H1 (cell line): ENCODE measurements around the gene ISOC2. TPM values are rescaled to one million over a fixed set of nuclear protein-coding genes. Genes with fewer than 3 reads are reported as not detected.

Source experiments
- CTCF ChIA-PET: fragments of 300-600 bp; sonication (Branson Sonifier 250); formaldehyde crosslinking; loops from one replicate; lab custom pipeline; 2021; ENCODE audit not compliant: partially characterized antibody; lab: Charles Lee
- POLR2A ChIA-PET: fragments of 300-600 bp; sonication (Branson Sonifier 250); formaldehyde crosslinking; loops from one replicate; lab custom pipeline; 2021; ENCODE audit warnings: inconsistent platforms; ENCODE audit not compliant: partially characterized antibody; lab: Charles Lee
- DNase-seq, 2 experiments: peaks; one replicate each; pipeline versions ENCODE4 v3.0.0 to v3.0.0-alpha.2; 2010 to 2022; ENCODE audit warnings: low spot score in 2 of 2, low read depth in 1 of 2, mixed read lengths in 1 of 2
- FAIRE-seq: peaks from 2 replicates; lab custom pipeline; 2011; peaks lifted over from hg19 to GRCh38; lab: Jason Lieb, UNC
- H2AFZ ChIP-seq: 2 replicates; pipeline ENCODE4 v1.8.1; 2012; ENCODE audit warnings: low read length, inconsistent platforms
- H2AK5ac ChIP-seq: 2 replicates; pipeline ENCODE4 v1.6.1; 2013; ENCODE audit warnings: low read depth, low read length
- H2BK120ac ChIP-seq: replicated peaks from 2 replicates; pipeline ENCODE3; 2013; ENCODE audit warnings: low read depth, low read length, inconsistent platforms
- H2BK12ac ChIP-seq: 2 replicates; pipeline ENCODE4 v1.6.1; 2013; ENCODE audit warnings: low read depth, low read length
- H2BK15ac ChIP-seq: 2 replicates; pipeline ENCODE4 v1.6.1; 2013; ENCODE audit warnings: low read length
- H2BK20ac ChIP-seq: 2 replicates; pipeline ENCODE4 v1.6.1; 2013; ENCODE audit warnings: low read length
- H2BK5ac ChIP-seq: 2 replicates; pipeline ENCODE4 v1.6.1; 2013; ENCODE audit warnings: low read depth, low read length
- H3K14ac ChIP-seq: 2 replicates; pipeline ENCODE4 v1.6.1; 2013; ENCODE audit warnings: inconsistent platforms; ENCODE audit not compliant: insufficient read length
- H3K18ac ChIP-seq: 2 replicates; pipeline ENCODE4 v1.6.1; 2013; ENCODE audit warnings: low read length; ENCODE audit errors: extremely low read depth
- H3K23ac ChIP-seq: 2 replicates; pipeline ENCODE4 v1.6.1; 2013; ENCODE audit warnings: inconsistent platforms; ENCODE audit not compliant: insufficient read length
- H3K23me2 ChIP-seq: 2 replicates; pipeline ENCODE4 v1.6.1; 2013; ENCODE audit warnings: low read depth, low read length
- H3K27ac ChIP-seq: 2 replicates; pipeline ENCODE4 v1.6.1; 2011; ENCODE audit warnings: low read depth, low read length, inconsistent platforms
- H3K27me3 ChIP-seq, 4 experiments: replicated peaks in 1 of 4; 1 replicate in 1 of 4; 2 replicates in 3 of 4; pipeline versions ENCODE4 v1.6.1 to v1.8.1; 2011 to 2013; ENCODE audit warnings: low read length in 3 of 4, mild to moderate bottlenecking in 3 of 4, inconsistent platforms in 2 of 4, mixed read lengths in 2 of 4, moderate library complexity in 1 of 4; ENCODE audit not compliant: control insufficient read depth in 3 of 4, insufficient read depth in 3 of 4; ENCODE audit errors: extremely low read depth in 1 of 4
- H3K36me3 ChIP-seq, 4 experiments: 2 replicates each; pipeline versions ENCODE4 v1.6.1 to v1.8.1; 2011 to 2013; ENCODE audit warnings: mild to moderate bottlenecking in 4 of 4, low read length in 3 of 4, moderate library complexity in 2 of 4, control low read depth in 1 of 4, inconsistent platforms in 1 of 4; ENCODE audit not compliant: insufficient read depth in 4 of 4, control insufficient read depth in 2 of 4
- H3K4ac ChIP-seq: replicated peaks from 2 replicates; pipeline ENCODE3; 2013; ENCODE audit warnings: low read length, low read depth, mixed read lengths, inconsistent platforms; ENCODE audit not compliant: insufficient read length
- H3K4me1 ChIP-seq, 4 experiments: replicated peaks in 1 of 4; 1 replicate in 1 of 4; 2 replicates in 3 of 4; pipeline versions ENCODE4 v1.6.1 to v1.8.1; 2011 to 2013; ENCODE audit warnings: low read length in 3 of 4, inconsistent platforms in 2 of 4, mixed read lengths in 1 of 4; ENCODE audit not compliant: insufficient read depth in 4 of 4, control insufficient read depth in 3 of 4
- H3K4me2 ChIP-seq, 2 experiments: 2 replicates each; pipeline versions ENCODE4 v1.6.1 to v1.8.1; 2011 to 2013; ENCODE audit warnings: low read depth in 2 of 2, low read length in 2 of 2, control low read depth in 1 of 2, inconsistent platforms in 1 of 2, mild to moderate bottlenecking in 1 of 2; ENCODE audit not compliant: insufficient read depth in 1 of 2
- H3K4me3 ChIP-seq, 4 experiments: fragments of 200-600, 300-600 bp in 1 of 4; sonication (generic), shearing (Covaris generic), sonication (Bioruptor Twin) in 1 of 4; 2 replicates each; pipeline versions ENCODE4 v1.5.1 to v1.8.1; 2011 to 2016; ENCODE audit warnings: low read length in 4 of 4, low read depth in 3 of 4, control low read depth in 2 of 4, inconsistent platforms in 2 of 4, mild to moderate bottlenecking in 2 of 4, mixed read lengths in 1 of 4, moderate library complexity in 1 of 4; ENCODE audit not compliant: insufficient read depth in 2 of 4; ENCODE audit errors: extremely low read depth in 1 of 4
- H3K56ac ChIP-seq: replicated peaks from 2 replicates; pipeline ENCODE3; 2013; ENCODE audit warnings: low read depth, mild to moderate bottlenecking, mixed read lengths, low read length, inconsistent platforms; ENCODE audit not compliant: insufficient read length
- H3K79me1 ChIP-seq: 2 replicates; pipeline ENCODE4 v1.6.1; 2013; ENCODE audit warnings: low read depth, low read length, control low read depth
- H3K79me2 ChIP-seq, 2 experiments: 2 replicates each; pipeline versions ENCODE4 v1.6.1 to v1.8.1; 2012 to 2013; ENCODE audit warnings: low read length in 2 of 2, mild to moderate bottlenecking in 2 of 2, inconsistent platforms in 1 of 2; ENCODE audit not compliant: insufficient read depth in 2 of 2, control insufficient read depth in 1 of 2
- H3K9ac ChIP-seq, 4 experiments: replicated peaks in 1 of 4; 1 replicate in 1 of 4; 2 replicates in 3 of 4; pipeline versions ENCODE4 v1.6.1 to v1.8.1; 2011 to 2013; ENCODE audit warnings: low read depth in 3 of 4, low read length in 3 of 4, control low read depth in 2 of 4, mild to moderate bottlenecking in 2 of 4, moderate library complexity in 2 of 4, inconsistent platforms in 1 of 4; ENCODE audit errors: extremely low read depth in 1 of 4
- H3K9me3 ChIP-seq, 2 experiments: 2 replicates each; pipeline versions ENCODE4 v1.6.1 to v1.8.1; 2012 to 2013; ENCODE audit warnings: mild to moderate bottlenecking in 2 of 2, moderate library complexity in 2 of 2, control low read depth in 1 of 2, inconsistent platforms in 1 of 2, low read depth in 1 of 2, low read length in 1 of 2, mixed read lengths in 1 of 2; ENCODE audit not compliant: insufficient read depth in 2 of 2
- H4K20me1 ChIP-seq, 2 experiments: replicated peaks in 1 of 2; 2 replicates each; pipeline versions ENCODE3 to v1.8.1; 2011 to 2013; ENCODE audit warnings: inconsistent platforms in 2 of 2, low read length in 2 of 2, mild to moderate bottlenecking in 1 of 2; ENCODE audit not compliant: insufficient read depth in 2 of 2, control insufficient read depth in 1 of 2
- H4K5ac ChIP-seq: 2 replicates; pipeline ENCODE4 v1.6.1; 2013; ENCODE audit warnings: low read length, low read depth, mixed read lengths, inconsistent platforms; ENCODE audit not compliant: insufficient read length
- H4K8ac ChIP-seq: 2 replicates; pipeline ENCODE4 v1.8.0; 2013; ENCODE audit warnings: mild to moderate bottlenecking, moderate library complexity, low read length, inconsistent platforms; ENCODE audit not compliant: insufficient read depth; ENCODE audit errors: extremely low read depth
- H4K91ac ChIP-seq: replicated peaks from 2 replicates; pipeline ENCODE3; 2013; ENCODE audit warnings: low read length, mixed read lengths, inconsistent platforms; ENCODE audit not compliant: insufficient read length
- BACH1 ChIP-seq: IDR thresholded peaks from 2 replicates; pipeline ENCODE4 v1.6.1; 2012; ENCODE audit warnings: low read length, improper control_type of control experiment
- GABPA ChIP-seq: IDR thresholded peaks from 2 replicates; pipeline ENCODE4 v1.6.1; 2011; ENCODE audit warnings: mild to moderate bottlenecking, low read length, moderate library complexity, borderline replicate concordance; ENCODE audit not compliant: insufficient read depth
- KDM5A ChIP-seq: fragments of 200-600 bp; IDR thresholded peaks from 2 replicates; pipeline ENCODE4 v1.7.1; 2012; ENCODE audit warnings: mild to moderate bottlenecking, low read length, inconsistent platforms, mixed read lengths
- WGBS, 2 experiments: shearing (Covaris generic) in 1 of 2; methylation state at CpG; one replicate each; pipeline versions ENCODE4 v1.1.6 to v1.1.7; 2013 to 2015; ENCODE audit warnings: low lambda C conversion rate in 2 of 2, mixed read lengths in 2 of 2, inconsistent platforms in 1 of 2, low coverage in 1 of 2, missing lambda C conversion rate in 1 of 2; ENCODE audit not compliant: insufficient replicate concordance in 2 of 2, insufficient coverage in 1 of 2, insufficient read length in 1 of 2; ENCODE audit errors: extremely low coverage in 1 of 2, missing lambda C conversion rate in 1 of 2; 5-methylcytosine and 5-hydroxymethylcytosine counted together
- polyA plus RNA-seq, 7 experiments: library from polyadenylated mRNA; depleted of rRNA in 3 of 7; stranded (reverse) in 5 of 7; unstranded in 2 of 7; fragments of >200 nt in 5 of 7; fragments of 200-250 nt in 2 of 7; gene quantifications; 1 replicate in 5 of 7; 2 replicates in 1 of 7; 4 replicates in 1 of 7; pipeline versions ENCODE4 v1.2.1 to v1.2.3, GENCODE V29; 2011 to 2013; ENCODE audit warnings: missing spikeins in 2 of 7, mixed read lengths in 2 of 7
- total RNA-seq: library from RNA; stranded (reverse); fragmentation: NEBNext Ultra II Directional; extraction: Animal tissue kit (Norgen Biotek cat#: 25700); gene quantifications from 2 replicates; pipeline ENCODE4 v1.2.1, GENCODE V29; 2021

The ISOC2 gene
- total and polyA plus RNA-seq, 2 of the 8 experiments (the other 6 are each of a cell fraction or from before 2014, with no cell fraction given): 96.9 to 152 TPM

- Histone ChIP-seq H4K8ac (no peak overlapping the region; the same call in 1 of the 2 replicates), H3K23ac (no peak overlapping the region), H3K18ac (no peak overlapping the region), H3K4me2 (no peak overlapping the region; a peak in 1 of 4 replicates), H2BK120ac (no peak overlapping the region), H3K27ac (no peak overlapping the region), H2BK12ac (no peak overlapping the region), H2BK20ac (no peak overlapping the region), H3K9ac (no peak overlapping the region), H3K23me2 (peaks cover 1% of the 10 kb centered on the region; the same call in 1 of the 2 replicates), H4K91ac (no peak overlapping the region), H3K4me1 (peaks cover 3 to 26% (median 17%) of the 10 kb centered on the region in 4 experiments), H3K4me3 (no peak overlapping the region), H3K14ac (no peak overlapping the region), H3K56ac (no peak overlapping the region)
- POLR2A ChIA-PET: interaction anchor here (0.9 to 2.9 kb wide), 4 partner anchors 11 to 22 kb away, joined by 3 to 8 read pairs (median 4); partner anchors contain the start of genes NAT14 and ZNF628
- TF ChIP-seq BACH1 (no peak), KDM5A (no peak), GABPA (no peak)
- TF ChIP-seq, all 59 proteins: peak for 0
- Histone ChIP-seq H3K79me1 (peaks cover 9% of the 10 kb centered on the region), H2AK5ac (no peak overlapping the region), H2BK15ac (no peak overlapping the region), H3K36me3 (no peaks in the 10 kb centered on the region), H3K79me2 (peaks cover 0 to 13% of the 10 kb centered on the region in 2 experiments; a peak in 2 of 4 replicates), H4K20me1 (no peaks in the 10 kb centered on the region), H2AFZ (no peak overlapping the region), H3K4ac (no peak overlapping the region), H3K27me3 (no peaks in the 10 kb centered on the region; a peak in 1 of 7 replicates), H3K9me3 (no peaks in the 10 kb centered on the region), H2BK5ac (no peak overlapping the region), H4K5ac (no peak overlapping the region)
- FAIRE-seq (no peak), DNase-seq (no peak)
- 94% methylated on average over 11 of the region's 11 CpGs; no CpG with 5 or more reads in 1 of the 2 experiments for WGBS, 2 experiments
- CTCF ChIA-PET: interaction anchor here (1.0 to 1.4 kb wide), 6 partner anchors 9 to 171 kb away, joined by 3 to 6 read pairs (median 4); no protein-coding TSS in a partner anchor
Measured at GRCh38 chr19:55462722-55463121, 1.3 kb upstream of the ISOC2 start.
